Gastrocnemius medialis (tissue), 4 donors: ENCODE data around the gene ZBTB45.

Experiments
- POLR2A ChIP-seq, 2 donors: fragments of 450-650 bp; IDR thresholded peaks; one replicate each; pipeline ENCODE4 v1.6.1; 2017; ENCODE audit warnings: antibody characterized with exemption in 2 of 2, mild to moderate bottlenecking in 2 of 2, moderate library complexity in 2 of 2
- TF ChIP-seq, protein P1 (sequence below), 5 experiments: fragments of 450-650 bp in 3 of 5; fragments of 200-600 bp in 2 of 5; sonication (generic) in 2 of 5; IDR thresholded peaks in 4 of 5; conservative IDR thresholded peaks in 1 of 5; 1 replicate in 4 of 5; 2 replicates in 1 of 5; pipeline ENCODE4 v1.5.1; 2016 to 2019; ENCODE audit warnings: antibody characterized with exemption in 5 of 5, mild to moderate bottlenecking in 3 of 5, moderate library complexity in 3 of 5

- TF ChIP-seq, protein P1, sequence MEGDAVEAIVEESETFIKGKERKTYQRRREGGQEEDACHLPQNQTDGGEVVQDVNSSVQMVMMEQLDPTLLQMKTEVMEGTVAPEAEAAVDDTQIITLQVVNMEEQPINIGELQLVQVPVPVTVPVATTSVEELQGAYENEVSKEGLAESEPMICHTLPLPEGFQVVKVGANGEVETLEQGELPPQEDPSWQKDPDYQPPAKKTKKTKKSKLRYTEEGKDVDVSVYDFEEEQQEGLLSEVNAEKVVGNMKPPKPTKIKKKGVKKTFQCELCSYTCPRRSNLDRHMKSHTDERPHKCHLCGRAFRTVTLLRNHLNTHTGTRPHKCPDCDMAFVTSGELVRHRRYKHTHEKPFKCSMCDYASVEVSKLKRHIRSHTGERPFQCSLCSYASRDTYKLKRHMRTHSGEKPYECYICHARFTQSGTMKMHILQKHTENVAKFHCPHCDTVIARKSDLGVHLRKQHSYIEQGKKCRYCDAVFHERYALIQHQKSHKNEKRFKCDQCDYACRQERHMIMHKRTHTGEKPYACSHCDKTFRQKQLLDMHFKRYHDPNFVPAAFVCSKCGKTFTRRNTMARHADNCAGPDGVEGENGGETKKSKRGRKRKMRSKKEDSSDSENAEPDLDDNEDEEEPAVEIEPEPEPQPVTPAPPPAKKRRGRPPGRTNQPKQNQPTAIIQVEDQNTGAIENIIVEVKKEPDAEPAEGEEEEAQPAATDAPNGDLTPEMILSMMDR (IDR thresholded peaks at IDR 0.05 in 4 of 5, conservative IDR thresholded peaks at IDR 0.05 in 1 of 5), result no peak
- no peak for TF ChIP-seq POLR2A (IDR thresholded peaks at IDR 0.05)
These were observed 37.2 kb downstream of the ZBTB45 start for GRCh38 chr19:58482372-58482771.
